Adrenal gland (tissue), 5 donors: ENCODE results near the gene EDA.

ENCODE experiments used
- POLR2A ChIP-seq, 2 donors: fragments of 450-650 bp; IDR thresholded peaks; one replicate each; pipeline ENCODE4 v1.6.1; 2017; ENCODE audit warnings: antibody characterized with exemption in 2 of 2, mild to moderate bottlenecking in 2 of 2, moderate library complexity in 1 of 2
- TF ChIP-seq, protein P1 (sequence below), 6 experiments: fragments of 450-650 bp in 4 of 6; fragments of 200-600 bp in 2 of 6; sonication (generic) in 1 of 6; IDR thresholded peaks; 1 replicate in 5 of 6; 2 replicates in 1 of 6; pipeline versions ENCODE4 v1.5.1 to v1.8.0; 2016 to 2021; ENCODE audit warnings: antibody characterized with exemption in 6 of 6, mild to moderate bottlenecking in 2 of 6, moderate library complexity in 1 of 6
- donor health status: DM: no; HTN: no; CAD: no.

DNA sequence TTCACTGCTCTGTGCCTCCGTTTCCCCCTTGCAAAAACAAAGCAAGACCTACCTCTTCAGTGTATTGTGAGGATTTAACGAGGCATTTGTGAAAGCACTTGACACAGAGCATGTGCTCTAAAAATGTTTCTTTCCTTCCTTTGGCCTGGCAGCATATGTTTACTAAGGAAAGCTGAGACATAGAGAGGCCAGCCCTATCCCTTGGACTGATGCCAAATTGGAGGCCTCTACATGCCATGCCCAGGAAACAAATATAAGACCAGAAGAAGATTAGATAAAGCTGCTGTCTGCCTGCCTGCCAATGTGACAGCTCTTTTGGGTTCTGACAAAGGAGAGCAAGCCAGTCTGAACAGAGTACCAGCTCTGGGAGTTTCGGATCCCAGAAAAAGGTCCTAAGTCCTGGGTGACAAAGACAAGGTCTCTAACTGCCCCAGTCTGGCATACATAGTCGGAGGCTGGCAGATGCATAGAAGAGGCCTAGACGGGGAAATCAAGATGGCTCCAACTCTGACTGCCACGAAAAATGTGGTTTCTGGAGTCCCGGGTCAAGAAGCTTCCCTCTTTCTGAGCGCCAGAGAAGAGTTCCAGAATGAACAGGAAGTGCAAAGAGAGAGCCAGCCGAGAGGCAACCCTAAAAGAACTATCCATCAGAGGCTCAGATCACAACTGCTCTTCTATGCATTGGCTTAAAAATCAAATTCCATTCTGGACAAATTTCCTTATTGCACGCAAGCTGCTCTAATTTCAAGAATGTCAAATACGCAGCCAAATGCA lies 472.1 kb downstream of the EDA start:
- TF ChIP-seq, protein P1, sequence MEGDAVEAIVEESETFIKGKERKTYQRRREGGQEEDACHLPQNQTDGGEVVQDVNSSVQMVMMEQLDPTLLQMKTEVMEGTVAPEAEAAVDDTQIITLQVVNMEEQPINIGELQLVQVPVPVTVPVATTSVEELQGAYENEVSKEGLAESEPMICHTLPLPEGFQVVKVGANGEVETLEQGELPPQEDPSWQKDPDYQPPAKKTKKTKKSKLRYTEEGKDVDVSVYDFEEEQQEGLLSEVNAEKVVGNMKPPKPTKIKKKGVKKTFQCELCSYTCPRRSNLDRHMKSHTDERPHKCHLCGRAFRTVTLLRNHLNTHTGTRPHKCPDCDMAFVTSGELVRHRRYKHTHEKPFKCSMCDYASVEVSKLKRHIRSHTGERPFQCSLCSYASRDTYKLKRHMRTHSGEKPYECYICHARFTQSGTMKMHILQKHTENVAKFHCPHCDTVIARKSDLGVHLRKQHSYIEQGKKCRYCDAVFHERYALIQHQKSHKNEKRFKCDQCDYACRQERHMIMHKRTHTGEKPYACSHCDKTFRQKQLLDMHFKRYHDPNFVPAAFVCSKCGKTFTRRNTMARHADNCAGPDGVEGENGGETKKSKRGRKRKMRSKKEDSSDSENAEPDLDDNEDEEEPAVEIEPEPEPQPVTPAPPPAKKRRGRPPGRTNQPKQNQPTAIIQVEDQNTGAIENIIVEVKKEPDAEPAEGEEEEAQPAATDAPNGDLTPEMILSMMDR (IDR thresholded peaks at IDR 0.05), result no peak
- no peak for TF ChIP-seq POLR2A (IDR thresholded peaks at IDR 0.05)
